ENCODE measurements around the gene NOL3.
"Not testable (repeated sequence)": the region's sequence is repeated elsewhere in the genome, so short reads cannot be mapped to it uniquely, and the experiment has no call there.

Gene NOL3

GRCh38 chr16:67170168-67170948, at the start of gene NOL3:
Gene NOL3 (plus strand): TSS chr16:67170538.
- DNase-seq: no peak

- not testable (repeated sequence) for DNase-seq
Observed at GRCh38 chr16:67122799-67123198, 47.5 kb upstream of the NOL3 start.

GRCh38 chr16:67128417-67128816, 41.9 kb upstream of the NOL3 start:
- no peak for DNase-seq

DNA sequence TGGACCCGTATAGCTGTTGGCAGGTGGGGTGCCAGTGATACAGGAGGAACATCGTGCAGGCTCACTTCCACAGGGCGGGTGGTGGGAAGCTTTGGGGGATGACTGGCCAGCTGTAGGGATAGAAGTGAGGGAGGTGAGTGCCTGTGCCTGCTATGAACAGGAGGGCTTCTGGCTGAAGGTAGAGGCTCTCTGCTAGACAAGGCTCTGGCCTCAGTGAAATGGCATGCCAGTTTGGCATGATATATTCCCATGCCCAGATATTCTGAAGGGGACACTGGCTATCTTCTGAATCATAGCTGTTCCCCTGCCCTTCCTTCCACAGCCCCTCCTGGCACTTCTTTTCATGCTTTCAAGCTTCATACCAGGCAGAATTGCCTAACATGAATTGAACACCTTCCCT, 41.5 kb upstream of the NOL3 start:
- no peak for DNase-seq

DNA sequence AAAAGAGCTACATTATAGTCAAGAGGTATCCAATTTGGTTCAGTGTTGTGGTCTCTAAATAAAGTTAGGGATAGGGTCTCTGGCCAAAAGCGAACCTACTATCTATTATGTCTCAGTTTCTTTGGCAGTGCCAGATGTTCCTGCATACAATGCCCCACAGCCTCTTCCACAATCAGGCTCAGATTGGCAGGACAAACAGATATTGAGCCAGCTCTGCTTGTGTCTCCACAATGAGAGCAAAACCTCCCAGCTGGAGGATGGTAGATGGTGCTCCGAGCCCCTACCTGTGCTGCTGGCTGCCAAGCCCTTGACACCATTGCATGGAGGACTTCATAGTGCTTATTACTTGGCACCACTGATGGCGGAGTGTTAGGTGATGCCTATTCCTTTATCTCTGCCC, 40.9 kb upstream of the NOL3 start:
- no peak for DNase-seq

DNA sequence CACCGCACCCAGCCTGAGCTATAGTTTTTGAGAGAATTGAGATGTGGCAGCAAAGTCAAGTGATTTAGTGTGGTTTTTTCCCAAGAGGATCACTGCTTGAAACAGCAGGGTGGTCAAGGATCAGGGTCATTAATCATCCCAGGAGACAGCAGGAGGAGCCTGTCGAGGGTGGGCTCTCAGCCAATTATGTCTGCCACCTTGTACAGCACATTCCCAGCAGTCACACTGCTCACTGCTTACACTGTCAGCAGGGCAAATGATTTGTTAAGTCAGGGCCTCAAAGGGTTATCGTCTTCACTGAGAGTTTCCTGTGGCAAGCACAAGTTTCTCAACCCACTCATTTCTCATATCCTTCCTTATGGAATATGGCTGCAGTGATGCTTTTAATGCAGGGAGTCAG, 32.7 kb upstream of the NOL3 start:
- no peak for DNase-seq

- no peak for DNase-seq
Observed at GRCh38 chr16:67141391-67141790, 28.9 kb upstream of the NOL3 start.

- DNase-seq: no peak
Observed at GRCh38 chr16:67142342-67142741, 28.0 kb upstream of the NOL3 start.

GRCh38 chr16:67144943-67145342, 25.4 kb upstream of the NOL3 start:
- no peak for DNase-seq

GRCh38 chr16:67145746-67146145, 24.6 kb upstream of the NOL3 start:
- DNase-seq: no peak

- DNase-seq: no peak
Observed at GRCh38 chr16:67146523-67147357, 23.6 kb upstream of the NOL3 start.

- DNase-seq: no peak
Observed at GRCh38 chr16:67147437-67148140, 22.7 kb upstream of the NOL3 start.

DNA sequence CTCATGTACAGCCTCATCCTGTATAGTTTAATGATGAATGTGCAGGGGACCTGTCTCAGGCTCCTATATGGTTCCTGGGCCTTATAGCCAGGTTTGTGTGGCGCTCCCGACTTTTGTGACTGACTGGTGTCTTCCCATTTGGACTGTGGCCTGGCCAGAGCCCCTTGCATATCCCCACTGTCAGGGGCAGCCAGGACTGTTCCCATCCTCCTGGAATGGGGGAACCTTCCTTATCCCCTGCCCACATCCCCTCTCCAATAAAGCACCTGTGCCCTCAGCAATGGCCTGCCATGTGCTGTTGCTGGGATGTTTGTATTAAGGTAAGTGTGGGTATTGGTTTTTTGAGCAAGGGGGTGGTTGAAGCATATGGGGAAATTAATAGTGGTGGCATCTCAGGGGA, 22.1 kb upstream of the NOL3 start:
- no peak for DNase-seq

- no peak for DNase-seq
Observed at GRCh38 chr16:67148656-67149275, 21.6 kb upstream of the NOL3 start.

DNA sequence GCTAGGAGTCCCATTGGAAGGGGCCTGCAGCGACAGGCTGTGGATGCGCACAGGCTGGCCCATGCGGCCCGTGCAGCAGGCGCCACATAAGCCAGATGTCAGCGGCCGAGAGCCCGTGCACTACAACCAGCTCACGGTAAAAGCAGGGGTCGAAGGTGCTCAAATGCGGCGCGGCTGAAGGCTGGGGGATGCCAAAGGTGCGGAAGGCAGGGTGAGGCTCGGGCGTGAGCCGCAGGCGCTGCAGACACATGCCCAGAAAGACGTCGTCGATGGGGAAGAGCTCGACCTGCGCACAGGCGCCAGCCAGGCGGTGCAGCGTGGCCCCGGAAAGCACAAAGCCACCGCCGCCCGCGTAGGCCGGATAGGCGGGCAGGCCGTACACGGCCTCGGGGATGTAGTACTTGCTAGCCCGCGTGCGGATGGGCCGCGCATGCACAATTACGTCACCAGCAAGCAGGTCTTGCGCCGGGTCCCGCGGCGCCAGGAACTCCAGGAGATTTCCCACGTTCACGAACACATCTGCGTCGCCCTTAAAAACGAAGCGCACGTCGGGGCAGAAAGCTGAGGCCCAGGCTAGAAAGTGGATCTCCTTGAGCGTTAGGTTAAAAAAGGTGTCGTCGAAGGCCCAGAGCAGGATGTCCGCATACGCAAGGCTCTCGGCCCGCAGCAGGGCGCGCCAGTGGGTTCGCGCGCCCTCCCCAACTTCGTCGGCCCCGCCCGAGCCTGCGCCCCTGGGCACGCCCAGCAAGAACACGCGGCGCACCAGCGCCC, 20.9 kb upstream of the NOL3 start:
- no peak for DNase-seq

GRCh38 chr16:67150047-67150832, 20.1 kb upstream of the NOL3 start:
- peak; percentile 45 for DNase-seq

GRCh38 chr16:67150833-67151396, 19.4 kb upstream of the NOL3 start, which contains the start of gene B3GNT9:
Gene B3GNT9 (minus strand): TSS chr16:67150998. CDS start chr16:67150485, 513 bp downstream.
- peak; percentile 57 for DNase-seq

GRCh38 chr16:67151431-67152097, 18.8 kb upstream of the NOL3 start:
- DNase-seq: no peak

- no peak for DNase-seq
Observed at GRCh38 chr16:67154578-67155294, 15.6 kb upstream of the NOL3 start.
